OCI-LY1 (cell line): ENCODE results near the gene MFSD11.
"Not testable (repeated sequence)": the region's sequence is repeated elsewhere in the genome, so short reads cannot be mapped to it uniquely, and the experiment has no call there.

Experiments
- H2AFZ ChIP-seq: fragments of 200-600 bp; sonication (generic), shearing (Covaris generic); 2 replicates; pipeline ENCODE4 v1.6.0; 2014; ENCODE audit warnings: antibody characterized with exemption, mild to moderate bottlenecking, low read length
- H3F3A ChIP-seq: fragments of 200-600 bp; sonication (generic), shearing (Covaris generic); 2 replicates; pipeline ENCODE4 v1.6.0; 2014; ENCODE audit warnings: mild to moderate bottlenecking, antibody characterized with exemption, low read length, moderate library complexity; ENCODE audit not compliant: insufficient read depth
- H3K27ac ChIP-seq: fragments of 200-600 bp; sonication (generic); 2 replicates; pipeline ENCODE4 v1.5.1; 2014; ENCODE audit warnings: low read length, mixed run types, mild to moderate bottlenecking, low read depth; ENCODE audit not compliant: poor library complexity, severe bottlenecking
- H3K27me3 ChIP-seq: fragments of 200-600 bp; sonication (generic); 2 replicates; pipeline ENCODE4 v1.6.0; 2014; ENCODE audit warnings: antibody characterized with exemption, mild to moderate bottlenecking, low read length, moderate library complexity; ENCODE audit not compliant: insufficient read depth
- H3K36me3 ChIP-seq: fragments of 200-600 bp; sonication (generic); 2 replicates; pipeline ENCODE4 v1.6.1; 2014; ENCODE audit warnings: mild to moderate bottlenecking, antibody characterized with exemption, low read length, moderate library complexity, mixed read lengths; ENCODE audit not compliant: insufficient read depth
- H3K4me1 ChIP-seq: fragments of 200-600 bp; sonication (generic); 2 replicates; pipeline ENCODE4 v1.5.1; 2014; ENCODE audit warnings: mild to moderate bottlenecking, low read length, moderate library complexity; ENCODE audit not compliant: insufficient read depth, severe bottlenecking
- H3K4me2 ChIP-seq: fragments of 200-600 bp; sonication (generic), shearing (Covaris generic); 2 replicates; pipeline ENCODE4 v1.6.1; 2014; ENCODE audit warnings: low read length
- H3K4me3 ChIP-seq: fragments of 200-600 bp; sonication (generic); 2 replicates; pipeline ENCODE4 v1.5.1; 2014; ENCODE audit warnings: low read length, low read depth, mild to moderate bottlenecking, mixed read lengths; ENCODE audit not compliant: poor library complexity, severe bottlenecking
- H3K79me2 ChIP-seq: fragments of 200-600 bp; shearing (Covaris generic); 2 replicates; pipeline ENCODE4 v1.6.1; 2016; ENCODE audit warnings: mixed run types, low read length, mixed read lengths; ENCODE audit not compliant: insufficient read depth
- H3K9ac ChIP-seq: fragments of 200-600 bp; sonication (generic), shearing (Covaris generic); 2 replicates; pipeline ENCODE4 v1.6.1; 2014; ENCODE audit warnings: mild to moderate bottlenecking, low read length, mixed read lengths
- H3K9me2 ChIP-seq: fragments of 200-600 bp; sonication (generic), shearing (Covaris generic); 2 replicates; pipeline ENCODE4 v1.6.1; 2014; ENCODE audit warnings: low read depth, mild to moderate bottlenecking, low read length, mixed read lengths
- H3K9me3 ChIP-seq: fragments of 200-600 bp; shearing (Covaris generic); 2 replicates; pipeline ENCODE4 v1.6.1; 2014; ENCODE audit warnings: low read length, mixed read lengths
- H4K20me1 ChIP-seq: fragments of 200-600 bp; sonication (generic), shearing (Covaris generic); 2 replicates; pipeline ENCODE4 v1.6.0; 2016; ENCODE audit warnings: mild to moderate bottlenecking, low read length; ENCODE audit not compliant: insufficient read depth
- EZH2 ChIP-seq: fragments of 200-600 bp; sonication (generic), shearing (Covaris generic); IDR thresholded peaks from 2 replicates; pipeline ENCODE4 v1.8.0; 2017; ENCODE audit warnings: borderline replicate concordance, mixed run types, mild to moderate bottlenecking, antibody characterized with exemption, low read length, moderate library complexity, mixed read lengths
- TF ChIP-seq, protein P1 (sequence below): fragments of 200-600 bp; sonication (generic), shearing (Covaris generic); IDR thresholded peaks from 2 replicates; pipeline ENCODE4 v1.5.1; 2017; ENCODE audit warnings: mild to moderate bottlenecking, antibody characterized with exemption, low read length, moderate library complexity, mixed read lengths

Gene MFSD11

DNA sequence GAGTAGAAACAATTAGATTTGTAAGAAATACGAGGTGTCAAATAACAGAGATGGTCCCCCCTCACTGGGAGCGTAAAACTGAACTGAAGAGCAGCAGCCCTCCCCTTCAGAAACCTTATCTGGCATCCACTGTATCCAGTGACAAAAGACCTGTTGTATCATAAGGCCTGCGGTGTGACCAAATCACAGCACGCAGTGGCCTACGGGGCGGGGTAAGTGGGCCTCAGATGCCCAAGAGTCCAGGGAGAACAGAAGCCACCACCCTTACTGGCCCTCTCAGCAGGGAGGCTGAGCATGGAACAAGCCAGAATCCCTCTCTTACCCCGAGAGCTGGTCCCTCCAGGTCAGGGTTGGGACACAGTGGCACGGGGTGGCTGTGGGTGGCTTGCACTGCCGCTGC is 17.0 kb upstream of the MFSD11 start:
- H3K27me3 ChIP-seq: no peaks in the 10 kb centered on the region
- H3K27ac ChIP-seq: no peak overlapping the region
- peaks cover 90% of the 10 kb centered on the region for H3K36me3 ChIP-seq
- no peaks in the 10 kb centered on the region for H4K20me1 ChIP-seq
- peaks cover 11% of the 10 kb centered on the region for H3K4me1 ChIP-seq
- no peak overlapping the region for H3K9ac ChIP-seq
- H3K9me2 ChIP-seq: no peaks in the 10 kb centered on the region
- H3F3A ChIP-seq: no peaks in the 10 kb centered on the region; the same call in 1 of the 2 replicates
- no peaks in the 10 kb centered on the region for H3K9me3 ChIP-seq
- H2AFZ ChIP-seq: no peak overlapping the region
- H3K79me2 ChIP-seq: peaks cover 5% of the 10 kb centered on the region
- no peak overlapping the region for H3K4me2 ChIP-seq
- no peak for TF ChIP-seq EZH2
- TF ChIP-seq, protein P1, sequence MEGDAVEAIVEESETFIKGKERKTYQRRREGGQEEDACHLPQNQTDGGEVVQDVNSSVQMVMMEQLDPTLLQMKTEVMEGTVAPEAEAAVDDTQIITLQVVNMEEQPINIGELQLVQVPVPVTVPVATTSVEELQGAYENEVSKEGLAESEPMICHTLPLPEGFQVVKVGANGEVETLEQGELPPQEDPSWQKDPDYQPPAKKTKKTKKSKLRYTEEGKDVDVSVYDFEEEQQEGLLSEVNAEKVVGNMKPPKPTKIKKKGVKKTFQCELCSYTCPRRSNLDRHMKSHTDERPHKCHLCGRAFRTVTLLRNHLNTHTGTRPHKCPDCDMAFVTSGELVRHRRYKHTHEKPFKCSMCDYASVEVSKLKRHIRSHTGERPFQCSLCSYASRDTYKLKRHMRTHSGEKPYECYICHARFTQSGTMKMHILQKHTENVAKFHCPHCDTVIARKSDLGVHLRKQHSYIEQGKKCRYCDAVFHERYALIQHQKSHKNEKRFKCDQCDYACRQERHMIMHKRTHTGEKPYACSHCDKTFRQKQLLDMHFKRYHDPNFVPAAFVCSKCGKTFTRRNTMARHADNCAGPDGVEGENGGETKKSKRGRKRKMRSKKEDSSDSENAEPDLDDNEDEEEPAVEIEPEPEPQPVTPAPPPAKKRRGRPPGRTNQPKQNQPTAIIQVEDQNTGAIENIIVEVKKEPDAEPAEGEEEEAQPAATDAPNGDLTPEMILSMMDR: no peak
- H3K4me3 ChIP-seq: no peak overlapping the region

- TF ChIP-seq EZH2: no peak
- TF ChIP-seq, protein P1: no peak
- H3K27ac ChIP-seq: no peak overlapping the region
- no peak overlapping the region for H3K4me2 ChIP-seq
These were observed 16.5 kb upstream of the MFSD11 start for GRCh38 chr17:76721463-76721862.

GRCh38 chr17:76722279-76722678 is 15.6 kb upstream of the MFSD11 start:
- no peak overlapping the region for H3K9ac ChIP-seq
- H3F3A ChIP-seq: no peaks in the 10 kb centered on the region
- no peak overlapping the region for H3K4me2 ChIP-seq
- H2AFZ ChIP-seq: no peak overlapping the region
- H3K27me3 ChIP-seq: no peaks in the 10 kb centered on the region
- peaks cover 6% of the 10 kb centered on the region for H3K79me2 ChIP-seq
- no peaks in the 10 kb centered on the region for H4K20me1 ChIP-seq
- no peak overlapping the region for H3K4me3 ChIP-seq
- H3K4me1 ChIP-seq: peaks cover 11% of the 10 kb centered on the region
- H3K36me3 ChIP-seq: peaks cover 78% of the 10 kb centered on the region
- H3K27ac ChIP-seq: no peak overlapping the region
- TF ChIP-seq EZH2: no peak
- TF ChIP-seq, protein P1: no peak
- no peaks in the 10 kb centered on the region for H3K9me3 ChIP-seq
- H3K9me2 ChIP-seq: no peaks in the 10 kb centered on the region

More at GRCh38 chr17:76721463-76721862, 16.5 kb upstream of the MFSD11 start:
- H3F3A ChIP-seq: no peaks in the 10 kb centered on the region; the same call in 1 of the 2 replicates
- H4K20me1 ChIP-seq: no peaks in the 10 kb centered on the region
- H3K9ac ChIP-seq: no peak overlapping the region
- H3K36me3 ChIP-seq: peaks cover 84% of the 10 kb centered on the region
- peaks cover 11% of the 10 kb centered on the region for H3K4me1 ChIP-seq
- H2AFZ ChIP-seq: no peak overlapping the region
- no peaks in the 10 kb centered on the region for H3K9me2 ChIP-seq
- H3K27me3 ChIP-seq: no peaks in the 10 kb centered on the region
- H3K4me3 ChIP-seq: no peak overlapping the region
- H3K9me3 ChIP-seq: no peaks in the 10 kb centered on the region
- peaks cover 5% of the 10 kb centered on the region for H3K79me2 ChIP-seq

DNA sequence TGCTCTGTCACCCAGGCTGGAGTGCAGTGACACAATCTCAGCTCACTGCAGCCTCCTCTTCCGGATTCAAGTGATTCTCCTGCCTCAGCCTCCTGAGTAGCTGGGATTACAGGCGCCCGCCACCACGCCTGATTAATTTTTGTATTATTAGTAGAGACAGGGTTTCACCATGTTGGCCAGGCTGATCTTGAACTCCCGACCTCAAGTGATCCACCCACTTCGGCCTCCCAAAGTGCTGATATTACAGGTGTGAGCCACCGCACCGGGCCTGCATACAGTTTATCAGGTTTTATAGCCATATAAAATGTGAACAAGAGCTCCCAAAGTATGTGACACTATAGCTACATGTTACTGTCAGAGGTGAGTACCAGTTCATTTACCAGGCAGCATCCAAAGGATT is 14.9 kb upstream of the MFSD11 start:
- H4K20me1 ChIP-seq, H3F3A ChIP-seq, H3K27ac ChIP-seq, H2AFZ ChIP-seq, H3K27me3 ChIP-seq, H3K9ac ChIP-seq, H3K4me3 ChIP-seq, H3K9me2 ChIP-seq, H3K9me3 ChIP-seq, H3K4me2 ChIP-seq: not testable (repeated sequence)
- H3K79me2 ChIP-seq: peaks cover 13% of the 10 kb centered on the region
- peaks cover 72% of the 10 kb centered on the region for H3K36me3 ChIP-seq
- peaks cover 17% of the 10 kb centered on the region for H3K4me1 ChIP-seq
